IPS-18a (cell line): ENCODE data around the gene TCTN2.

Experiments used
- H3K27ac ChIP-seq: one replicate; pipeline ENCODE4 v1.5.1; 2013; ENCODE audit warnings: low read length
- H3K27me3 ChIP-seq: one replicate; pipeline ENCODE4 v1.6.1; 2013; ENCODE audit warnings: mild to moderate bottlenecking, low read length; ENCODE audit not compliant: control insufficient read depth, insufficient read depth
- H3K36me3 ChIP-seq: one replicate; pipeline ENCODE4 v1.6.1; 2013; ENCODE audit warnings: low read depth, low read length; ENCODE audit not compliant: control insufficient read depth
- H3K4me1 ChIP-seq: one replicate; pipeline ENCODE4 v1.6.1; 2013; ENCODE audit warnings: low read depth, low read length; ENCODE audit not compliant: control insufficient read depth
- H3K4me3 ChIP-seq: one replicate; pipeline ENCODE4 v1.5.1; 2013; ENCODE audit warnings: low read length
- H3K9ac ChIP-seq: one replicate; pipeline ENCODE4 v1.6.1; 2013; ENCODE audit warnings: mild to moderate bottlenecking, low read length, moderate library complexity
- H3K9me3 ChIP-seq: one replicate; pipeline ENCODE4 v1.6.1; 2013; ENCODE audit warnings: low read depth, low read length; ENCODE audit not compliant: control insufficient read depth

Gene TCTN2

DNA sequence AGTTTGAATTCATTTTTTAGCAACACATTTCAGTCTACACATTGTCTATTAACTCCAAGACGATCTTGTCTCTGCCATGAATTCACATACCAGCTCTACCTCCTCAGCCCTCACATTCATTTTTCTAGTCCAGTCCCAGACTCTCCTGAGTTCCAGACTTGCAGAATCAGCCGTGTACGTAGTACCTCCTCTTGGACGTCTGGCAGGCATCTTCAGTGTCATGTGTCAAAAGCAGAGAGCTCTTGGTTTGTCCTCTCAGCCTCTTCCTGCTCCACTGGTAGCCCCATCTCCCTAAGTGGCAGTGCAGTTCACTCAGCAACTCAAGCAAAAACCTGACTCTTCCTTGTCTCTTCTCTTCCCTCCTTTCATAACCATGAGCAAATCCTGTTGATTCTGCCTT, 14.5 kb upstream of the TCTN2 start:
- no peak overlapping the region for H3K27ac ChIP-seq
- H3K9ac ChIP-seq: no peak overlapping the region
- no peaks in the 10 kb centered on the region for H3K27me3 ChIP-seq
- H3K4me3 ChIP-seq: no peak overlapping the region
- no peaks in the 10 kb centered on the region for H3K4me1 ChIP-seq
- H3K36me3 ChIP-seq: peaks cover 26% of the 10 kb centered on the region
- no peaks in the 10 kb centered on the region for H3K9me3 ChIP-seq

DNA sequence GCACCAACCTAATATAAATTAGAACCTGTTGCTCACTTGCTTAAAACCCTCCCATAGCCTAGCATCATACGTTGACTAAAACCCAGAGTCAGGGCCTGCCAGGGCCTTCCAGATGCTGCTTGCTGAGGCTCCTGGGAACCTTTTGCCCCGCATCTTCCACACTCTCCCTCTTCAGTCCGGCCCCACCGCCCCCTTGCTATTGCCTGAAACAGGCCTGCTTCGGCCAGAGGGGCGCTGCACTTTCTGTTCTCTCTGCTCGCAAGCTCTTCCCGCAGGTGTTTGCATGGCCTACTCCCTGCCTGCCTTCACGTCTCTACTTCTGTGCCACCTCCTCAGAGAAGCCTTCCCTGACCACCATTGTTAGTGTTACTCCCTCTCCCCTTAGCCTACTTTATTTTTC, 13.7 kb upstream of the TCTN2 start:
- H3K9ac ChIP-seq: no peak overlapping the region
- H3K36me3 ChIP-seq: peaks cover 26% of the 10 kb centered on the region
- H3K9me3 ChIP-seq: no peaks in the 10 kb centered on the region
- H3K4me3 ChIP-seq: no peak overlapping the region
- no peaks in the 10 kb centered on the region for H3K27me3 ChIP-seq
- H3K4me1 ChIP-seq: no peaks in the 10 kb centered on the region
- H3K27ac ChIP-seq: no peak overlapping the region

DNA sequence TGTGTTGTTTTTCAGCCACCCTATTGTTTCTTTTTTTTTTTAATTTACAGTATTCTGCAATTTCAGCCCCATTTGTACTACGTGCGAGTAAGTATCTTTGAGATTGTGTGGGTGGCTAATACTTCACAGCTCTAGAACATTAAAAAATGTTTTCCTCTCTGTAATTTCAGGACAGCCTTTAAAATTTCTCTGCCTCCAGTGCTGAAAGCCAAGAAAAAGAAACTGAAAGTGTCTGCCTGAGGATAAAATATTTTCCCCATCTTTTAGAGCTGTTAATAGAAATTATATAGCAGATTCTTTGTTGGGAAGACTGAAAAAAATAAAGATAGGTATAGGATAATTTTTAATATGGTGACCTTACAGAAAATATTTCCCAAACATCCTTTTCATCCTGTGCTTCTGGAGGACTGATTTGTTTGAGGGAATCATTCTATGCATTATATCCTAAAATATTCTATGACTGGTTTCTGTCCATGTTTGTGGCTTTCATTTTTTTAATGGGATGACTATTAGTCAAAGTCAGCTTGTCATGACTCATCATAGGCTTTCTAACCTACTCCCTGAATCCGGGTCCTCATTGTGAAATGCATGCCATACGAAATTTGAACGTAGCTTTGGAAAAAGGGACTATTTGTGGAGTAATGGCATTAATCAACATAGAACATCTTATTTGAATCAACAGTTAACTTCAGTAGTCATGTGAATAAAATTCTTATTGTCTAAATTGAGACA, 10.8 kb upstream of the TCTN2 start:
- H3K36me3 ChIP-seq: peaks cover 17% of the 10 kb centered on the region
- no peaks in the 10 kb centered on the region for H3K9me3 ChIP-seq
- no peak overlapping the region for H3K27ac ChIP-seq
- no peak overlapping the region for H3K9ac ChIP-seq
- no peak overlapping the region for H3K4me3 ChIP-seq
- no peaks in the 10 kb centered on the region for H3K27me3 ChIP-seq
- no peaks in the 10 kb centered on the region for H3K4me1 ChIP-seq

DNA sequence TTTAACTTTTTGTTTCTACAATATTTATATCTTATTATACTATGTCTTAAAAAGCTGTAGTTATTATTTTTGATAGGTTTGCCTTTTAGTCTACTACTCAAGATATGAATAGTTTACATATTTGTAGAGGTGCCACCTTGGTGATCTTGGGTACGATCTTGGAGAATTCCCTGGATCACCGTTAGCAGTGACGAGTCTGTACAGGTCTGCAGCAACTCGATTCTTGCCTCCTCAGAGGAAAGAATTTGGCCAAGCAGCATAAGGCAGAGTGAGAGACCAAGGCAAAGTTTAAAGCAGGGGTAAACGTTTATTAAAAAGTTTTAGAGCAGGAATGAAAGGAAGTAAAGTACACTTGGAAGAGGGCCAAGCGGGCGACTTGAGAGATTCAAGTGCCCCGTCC, 3.1 kb upstream of the TCTN2 start:
- H3K27me3 ChIP-seq: no peaks in the 10 kb centered on the region
- no peaks in the 10 kb centered on the region for H3K4me1 ChIP-seq
- H3K4me3 ChIP-seq: no peak overlapping the region
- H3K36me3 ChIP-seq: no peaks in the 10 kb centered on the region
- no peak overlapping the region for H3K27ac ChIP-seq
- H3K9me3 ChIP-seq: no peaks in the 10 kb centered on the region
- no peak overlapping the region for H3K9ac ChIP-seq

DNA sequence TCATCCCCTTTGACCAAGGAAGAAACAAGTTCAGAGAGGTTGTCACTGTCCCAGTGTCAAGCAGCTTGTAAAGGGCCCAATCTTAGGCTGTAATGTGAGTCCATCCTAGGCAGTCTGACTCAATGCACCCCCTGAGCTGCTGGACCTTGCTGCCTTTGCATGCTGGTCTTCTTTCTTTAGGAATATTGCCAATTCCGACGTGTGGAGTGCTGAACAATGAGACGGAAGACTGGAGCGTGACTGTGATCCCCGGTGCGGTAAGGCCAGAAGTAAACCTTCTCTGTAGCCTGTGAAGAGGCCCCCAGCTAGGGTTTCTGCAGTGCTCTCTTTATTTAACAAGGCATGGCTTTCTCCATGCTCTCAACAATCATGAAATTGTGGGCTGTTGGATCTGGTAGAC, 963 bp downstream of the TCTN2 start:
- no peaks in the 10 kb centered on the region for H3K36me3 ChIP-seq
- no peaks in the 10 kb centered on the region for H3K27me3 ChIP-seq

DNA sequence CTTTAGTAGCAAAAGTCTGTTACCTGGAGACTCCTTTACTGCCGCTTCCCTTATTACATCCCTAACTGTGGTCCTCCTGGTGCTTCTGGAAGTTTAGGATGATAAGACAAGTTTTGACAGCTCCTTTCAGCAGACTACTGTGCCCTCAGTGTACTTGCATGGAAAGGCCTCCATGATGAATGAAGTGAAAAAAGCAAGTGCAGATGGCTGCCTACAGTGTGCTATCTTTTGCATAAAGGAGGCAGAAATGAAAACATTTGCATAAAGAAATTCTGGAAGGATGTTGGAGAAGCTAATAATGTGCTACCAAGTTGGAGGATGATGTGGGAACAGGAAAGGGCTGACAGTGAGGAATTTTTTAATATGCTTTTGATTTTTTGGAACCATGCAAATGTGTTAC, 4.5 kb downstream of the TCTN2 start:
- Histone ChIP-seq H3K27me3 (no peaks in the 10 kb centered on the region), H3K9me3 (no peaks in the 10 kb centered on the region), H3K4me3 (no peak overlapping the region), H3K9ac (no peak overlapping the region), H3K36me3 (no peaks in the 10 kb centered on the region), H3K4me1 (no peaks in the 10 kb centered on the region), H3K27ac (no peak overlapping the region)

More for the DNA sequence above, 963 bp downstream of the TCTN2 start:
- Histone ChIP-seq H3K9me3 (no peaks in the 10 kb centered on the region), H3K9ac (peak overlapping the region; percentile 71), H3K4me3 (peak overlapping the region; percentile 83), H3K4me1 (no peaks in the 10 kb centered on the region), H3K27ac (no peak overlapping the region)

DNA sequence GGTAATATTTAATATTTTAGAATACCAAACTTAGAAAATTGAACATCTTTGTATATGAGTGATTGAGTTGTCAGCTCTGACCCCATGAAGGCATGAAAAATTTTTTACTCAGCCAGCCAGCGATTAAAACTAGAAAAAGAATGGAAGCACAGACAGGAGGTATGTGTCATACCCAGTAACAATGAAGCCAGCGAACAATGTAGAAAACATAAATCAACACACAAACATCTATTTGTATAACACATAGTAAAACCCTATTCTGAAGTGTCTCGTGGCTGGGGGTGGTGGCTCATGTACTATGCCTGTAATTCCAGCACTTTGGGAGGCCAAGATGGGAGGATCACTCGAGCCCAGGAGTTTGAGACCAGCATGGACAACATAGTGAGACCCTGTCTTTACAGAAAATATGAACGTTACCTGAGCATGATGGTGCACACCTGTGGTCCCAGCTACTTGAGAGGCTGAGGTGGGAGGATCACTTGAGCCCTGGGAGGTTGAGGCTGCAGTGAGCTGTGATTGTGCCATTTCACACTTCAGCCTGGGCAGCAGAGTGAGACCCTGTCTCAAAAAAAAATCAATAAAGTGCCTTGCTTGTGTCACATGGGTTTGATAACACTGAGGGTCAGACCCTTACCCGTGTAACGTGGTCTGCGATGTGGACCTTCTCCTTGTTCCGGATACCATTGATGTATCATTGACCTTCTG, 5.9 kb downstream of the TCTN2 start:
- Histone ChIP-seq H3K27me3 (no peaks in the 10 kb centered on the region), H3K4me3 (no peak overlapping the region), H3K4me1 (no peaks in the 10 kb centered on the region), H3K9ac (no peak overlapping the region), H3K36me3 (no peaks in the 10 kb centered on the region), H3K27ac (no peak overlapping the region), H3K9me3 (no peaks in the 10 kb centered on the region)

DNA sequence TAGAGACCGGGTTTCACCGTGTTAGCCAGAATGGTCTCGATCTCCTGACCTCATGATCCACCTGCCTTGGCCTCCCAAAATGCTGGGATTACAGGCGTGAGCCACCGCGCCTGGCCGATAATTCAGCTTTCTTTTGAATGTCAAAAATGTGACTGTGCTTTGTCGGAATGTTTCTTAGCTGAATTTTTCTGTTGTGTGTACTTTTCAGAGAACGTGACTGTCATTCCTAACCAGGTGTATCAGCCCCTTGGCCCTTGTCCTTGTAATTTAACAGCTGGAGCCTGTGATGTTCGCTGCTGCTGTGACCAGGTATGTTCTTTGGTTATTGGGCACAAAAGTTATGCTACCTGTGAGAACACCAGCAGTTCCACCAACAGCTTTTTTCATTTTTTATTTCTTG, 8.1 kb downstream of the TCTN2 start:
- H3K36me3 ChIP-seq: no peaks in the 10 kb centered on the region
- H3K27me3 ChIP-seq: no peaks in the 10 kb centered on the region
- H3K4me3 ChIP-seq: no peak overlapping the region
- no peak overlapping the region for H3K9ac ChIP-seq
- H3K9me3 ChIP-seq: no peaks in the 10 kb centered on the region
- H3K4me1 ChIP-seq: no peaks in the 10 kb centered on the region
- H3K27ac ChIP-seq: no peak overlapping the region

DNA sequence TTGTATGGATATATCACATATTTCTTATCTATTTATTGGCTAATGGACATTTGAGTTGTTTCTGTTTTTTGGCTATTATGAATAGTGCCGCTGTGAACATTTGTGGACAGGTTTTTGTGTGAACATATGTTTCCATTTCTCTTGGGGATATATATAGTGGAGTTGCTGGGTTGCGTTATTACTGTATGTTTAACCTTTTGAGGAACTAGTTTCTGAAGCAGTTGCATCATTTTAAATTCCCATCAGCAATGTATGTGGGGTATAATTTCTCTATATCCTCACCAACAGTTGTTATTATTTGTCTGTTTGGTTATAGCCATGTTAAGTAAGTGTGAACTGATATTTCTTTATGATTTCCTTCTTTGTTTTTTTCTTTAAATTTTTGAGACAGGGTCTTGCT, 10.7 kb downstream of the TCTN2 start:
- Histone ChIP-seq H3K36me3 (no peaks in the 10 kb centered on the region), H3K4me3 (no peak overlapping the region), H3K27me3 (no peaks in the 10 kb centered on the region), H3K4me1 (no peaks in the 10 kb centered on the region), H3K27ac (no peak overlapping the region), H3K9me3 (no peaks in the 10 kb centered on the region), H3K9ac (no peak overlapping the region)

DNA sequence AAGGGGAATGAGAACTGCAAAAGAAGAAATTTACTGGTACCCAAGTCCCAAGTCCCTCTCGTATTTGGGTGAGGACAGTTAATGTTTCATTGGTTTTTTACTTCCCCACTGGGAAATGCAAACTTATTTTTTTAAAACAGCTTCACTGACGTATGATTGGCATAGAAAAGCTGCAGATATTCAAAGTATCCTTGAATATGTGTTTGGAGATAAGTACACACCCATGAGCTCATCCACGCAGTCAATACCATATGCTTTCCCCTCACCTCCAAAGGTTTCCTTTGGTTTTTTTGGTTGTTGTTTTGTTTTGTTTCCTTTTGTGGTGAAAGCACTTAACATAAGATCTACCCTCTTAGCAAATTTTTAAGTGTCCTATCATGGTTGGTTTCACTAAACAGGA, 13.1 kb downstream of the TCTN2 start:
- H3K4me3 ChIP-seq: no peak overlapping the region
- no peak overlapping the region for H3K27ac ChIP-seq
- H3K27me3 ChIP-seq: no peaks in the 10 kb centered on the region
- no peaks in the 10 kb centered on the region for H3K4me1 ChIP-seq
- H3K36me3 ChIP-seq: no peaks in the 10 kb centered on the region
- H3K9ac ChIP-seq: no peak overlapping the region
- no peaks in the 10 kb centered on the region for H3K9me3 ChIP-seq

DNA sequence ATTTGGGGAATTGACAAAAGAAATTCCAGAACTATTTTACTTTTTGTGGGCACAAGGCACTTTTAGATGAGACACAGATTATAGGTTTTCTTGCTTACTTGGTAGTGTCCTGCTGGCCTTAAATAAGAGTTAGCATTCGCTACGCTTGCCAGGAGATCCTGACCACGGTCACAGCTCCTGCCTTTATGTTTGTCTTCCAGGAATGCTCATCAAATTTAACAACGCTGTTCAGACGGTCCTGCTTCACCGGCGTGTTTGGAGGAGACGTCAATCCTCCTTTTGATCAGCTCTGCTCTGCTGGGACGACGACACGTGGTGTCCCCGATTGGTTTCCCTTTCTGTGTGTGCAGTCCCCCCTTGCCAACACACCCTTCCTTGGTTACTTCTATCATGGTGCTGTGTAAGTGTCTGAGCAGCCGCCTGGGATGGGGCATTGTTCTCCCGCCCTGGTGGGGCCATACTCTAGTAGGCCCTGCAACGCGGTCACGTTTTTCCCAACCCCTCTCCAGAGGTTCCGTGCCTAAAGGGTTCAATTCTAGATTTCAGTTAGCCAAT, 15.8 kb downstream of the TCTN2 start:
- no peaks in the 10 kb centered on the region for H3K9me3 ChIP-seq
- H3K27ac ChIP-seq: no peak overlapping the region
- H3K4me1 ChIP-seq: no peaks in the 10 kb centered on the region
- H3K9ac ChIP-seq: no peak overlapping the region
- no peaks in the 10 kb centered on the region for H3K36me3 ChIP-seq
- no peaks in the 10 kb centered on the region for H3K27me3 ChIP-seq
- no peak overlapping the region for H3K4me3 ChIP-seq
